ENCODE measurements around the gene BET1.

GRCh38 chr7:94011714-94012353 is 7.7 kb upstream of the BET1 start:
- TF ChIP-seq, protein P1, sequence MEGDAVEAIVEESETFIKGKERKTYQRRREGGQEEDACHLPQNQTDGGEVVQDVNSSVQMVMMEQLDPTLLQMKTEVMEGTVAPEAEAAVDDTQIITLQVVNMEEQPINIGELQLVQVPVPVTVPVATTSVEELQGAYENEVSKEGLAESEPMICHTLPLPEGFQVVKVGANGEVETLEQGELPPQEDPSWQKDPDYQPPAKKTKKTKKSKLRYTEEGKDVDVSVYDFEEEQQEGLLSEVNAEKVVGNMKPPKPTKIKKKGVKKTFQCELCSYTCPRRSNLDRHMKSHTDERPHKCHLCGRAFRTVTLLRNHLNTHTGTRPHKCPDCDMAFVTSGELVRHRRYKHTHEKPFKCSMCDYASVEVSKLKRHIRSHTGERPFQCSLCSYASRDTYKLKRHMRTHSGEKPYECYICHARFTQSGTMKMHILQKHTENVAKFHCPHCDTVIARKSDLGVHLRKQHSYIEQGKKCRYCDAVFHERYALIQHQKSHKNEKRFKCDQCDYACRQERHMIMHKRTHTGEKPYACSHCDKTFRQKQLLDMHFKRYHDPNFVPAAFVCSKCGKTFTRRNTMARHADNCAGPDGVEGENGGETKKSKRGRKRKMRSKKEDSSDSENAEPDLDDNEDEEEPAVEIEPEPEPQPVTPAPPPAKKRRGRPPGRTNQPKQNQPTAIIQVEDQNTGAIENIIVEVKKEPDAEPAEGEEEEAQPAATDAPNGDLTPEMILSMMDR (IDR thresholded peaks at IDR 0.05) = no peak
- TF ChIP-seq POLR2A (IDR thresholded peaks at IDR 0.05) (no peak), POLR2AphosphoS5 (IDR thresholded peaks at IDR 0.05) (no peak)
